ENCODE measurements around the gene COL20A1.

Gene COL20A1

DNA sequence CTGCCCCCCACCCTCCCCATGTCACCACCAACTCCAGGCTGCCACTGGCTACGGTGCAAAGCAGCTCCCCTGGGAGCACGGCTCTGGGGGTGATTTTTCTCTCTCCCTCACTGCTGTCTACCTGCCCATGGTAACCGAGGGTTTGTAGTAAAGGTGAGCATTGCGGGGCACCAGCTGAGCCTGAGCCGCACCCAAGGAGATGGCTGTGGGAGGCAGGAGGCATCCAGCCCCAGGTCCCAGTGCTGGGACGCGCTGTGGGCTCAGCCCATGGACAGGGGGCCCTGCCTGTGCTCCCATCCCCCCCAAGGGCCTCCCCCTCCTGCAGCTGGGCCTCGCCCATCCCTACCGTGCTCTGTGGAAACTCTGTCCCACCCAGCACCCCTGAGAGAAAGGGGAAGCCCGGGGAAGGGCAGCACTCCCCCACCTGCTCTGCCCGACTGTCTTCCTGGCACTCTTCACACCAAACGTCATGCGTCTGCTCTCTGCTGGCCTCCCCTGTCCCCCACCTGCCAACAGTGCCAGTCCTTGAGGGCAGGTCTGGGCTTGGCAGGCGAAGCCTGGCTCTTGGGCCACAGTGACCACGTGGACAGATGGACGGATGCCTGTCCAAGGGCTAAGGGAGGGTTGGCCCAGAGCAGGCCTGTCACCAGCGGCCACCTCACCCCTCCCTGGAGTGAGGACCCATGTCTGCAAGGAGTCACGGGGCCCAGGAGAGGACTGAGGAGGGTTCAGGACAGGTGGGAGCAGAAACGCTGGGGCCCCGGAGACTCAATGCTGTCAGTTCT is 72.0 kb downstream of the COL20A1 start:
- DNase-seq: no peak

DNA sequence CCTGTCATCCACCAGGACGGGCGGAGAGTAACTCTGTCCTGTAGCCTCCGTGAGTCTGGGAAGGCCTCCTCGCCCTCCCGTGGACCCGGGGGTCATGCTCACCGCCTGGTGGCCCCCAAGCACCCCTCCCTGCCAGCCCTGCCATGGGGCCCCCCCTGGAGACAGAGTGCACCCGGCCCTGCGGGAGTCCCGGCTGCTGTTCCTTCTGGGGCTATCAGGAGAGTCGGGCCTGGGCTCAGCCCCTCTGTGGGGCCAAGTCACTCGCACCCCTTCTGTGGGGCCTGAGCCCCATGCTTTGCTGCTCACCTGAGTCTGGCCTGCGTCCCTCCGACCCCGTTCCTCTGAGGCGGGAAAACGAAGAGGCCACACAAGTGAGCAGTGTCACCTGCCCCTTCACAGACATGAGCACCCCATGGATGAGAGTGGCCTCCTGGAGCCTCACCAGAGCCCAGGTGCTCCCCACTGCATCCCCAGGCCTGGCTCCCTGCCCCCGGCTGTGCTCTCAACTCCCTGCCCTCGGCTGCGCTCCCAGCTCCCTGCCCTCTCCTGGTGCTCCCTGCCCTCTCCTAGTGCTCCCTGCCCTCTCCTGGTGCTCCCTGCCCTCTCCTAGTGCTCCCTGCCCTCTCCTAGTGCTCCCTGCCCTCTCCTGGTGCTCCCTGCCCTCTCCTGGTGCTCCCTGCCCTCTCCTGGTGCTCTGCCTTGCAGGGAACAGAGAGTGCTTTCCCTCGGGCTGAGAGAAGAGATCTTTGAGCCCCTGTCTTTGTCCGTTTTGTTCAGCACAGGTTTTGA is 72.8 kb downstream of the COL20A1 start:
- DNase-seq: no peak

- no peak for DNase-seq
These were observed 73.7 kb downstream of the COL20A1 start for GRCh38 chr20:63366390-63367365.

GRCh38 chr20:63367446-63368055 is 74.6 kb downstream of the COL20A1 start:
- no peak for DNase-seq

DNA sequence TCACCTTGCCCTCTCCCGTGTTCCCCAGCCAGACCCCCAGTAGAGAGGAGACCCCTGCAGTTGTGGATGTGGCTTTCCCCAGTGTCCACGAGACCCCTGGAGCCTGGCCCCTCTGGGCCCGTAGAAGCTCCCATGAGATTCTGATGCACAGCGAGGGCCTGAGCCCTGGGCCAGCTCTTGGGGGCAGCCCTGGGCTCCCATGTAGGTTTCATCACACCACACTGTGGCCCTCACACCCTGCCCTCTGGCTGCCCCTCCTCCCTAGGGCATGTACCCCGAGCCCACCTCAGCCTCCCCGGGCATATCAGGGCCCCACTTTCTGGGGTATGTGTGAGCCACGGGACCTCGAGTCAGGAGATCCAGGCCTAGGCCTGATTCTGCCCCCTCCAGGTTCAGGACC is 75.2 kb downstream of the COL20A1 start:
- DNase-seq: no peak

DNA sequence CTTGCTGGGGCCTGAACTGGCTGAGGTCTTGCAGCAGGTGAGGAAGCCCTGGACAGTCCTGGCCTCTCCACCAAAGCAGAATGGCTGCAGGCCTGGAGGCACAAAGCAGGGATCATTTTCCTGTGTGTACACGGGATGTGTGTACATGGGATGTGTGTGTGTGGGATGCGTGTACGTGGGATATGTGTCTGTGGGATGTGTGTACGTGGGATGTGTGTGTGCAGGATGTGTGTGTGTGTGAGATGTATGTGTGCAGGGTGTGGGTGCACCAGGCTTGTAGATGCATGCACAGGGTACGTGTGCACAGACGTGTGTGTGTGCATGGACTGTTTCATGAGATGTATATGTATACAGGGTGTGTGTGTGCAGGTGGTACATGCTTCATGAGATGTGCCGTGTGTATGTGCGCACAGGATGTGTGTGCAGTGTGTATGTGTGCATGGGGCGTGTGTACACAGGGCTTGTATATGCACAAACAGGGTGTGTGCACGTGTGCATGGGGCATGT is 76.1 kb downstream of the COL20A1 start:
- DNase-seq: no peak

DNA sequence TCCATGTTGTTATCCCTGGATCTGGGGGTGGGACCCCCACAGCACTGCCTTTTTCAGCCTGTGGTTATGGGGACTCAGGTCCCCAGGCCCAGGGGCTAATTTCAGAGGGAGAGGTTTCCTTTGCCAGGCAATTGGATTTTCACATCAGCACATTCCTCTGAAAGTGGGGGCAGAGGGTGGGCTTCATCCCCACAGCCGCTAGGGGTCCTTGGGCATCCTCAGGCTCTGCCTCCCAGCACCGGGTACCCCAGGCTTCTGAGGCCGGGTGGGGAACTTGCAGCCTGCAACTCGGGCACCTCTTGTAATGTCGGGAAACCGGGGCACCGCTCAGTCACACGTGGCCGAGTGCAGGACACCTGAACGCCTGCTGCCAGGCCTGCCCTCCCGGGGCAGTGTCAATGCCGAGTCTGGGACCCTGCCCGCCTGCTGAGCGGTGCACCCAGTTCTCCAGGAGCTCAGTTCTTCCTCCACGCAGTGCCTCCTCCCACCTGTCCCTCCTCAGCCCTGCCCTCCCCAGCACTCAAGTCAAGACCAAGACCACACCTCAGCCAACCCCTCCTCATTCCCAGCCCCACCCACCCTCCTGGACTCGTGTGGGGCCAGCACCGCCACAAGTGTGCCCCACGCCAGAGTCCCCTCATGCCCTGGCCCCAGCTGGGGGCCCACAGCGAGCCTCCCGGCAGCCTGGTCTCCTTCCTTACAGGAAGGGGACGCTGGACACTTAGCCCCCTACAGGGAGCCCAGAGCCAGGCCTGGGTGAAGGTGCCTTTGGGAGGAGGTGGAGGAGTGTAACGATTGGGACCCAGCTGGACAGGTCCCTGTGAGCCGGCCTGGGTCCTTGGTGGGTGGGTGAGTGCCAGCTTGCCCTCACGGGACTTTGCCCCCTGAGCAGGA is 77.0 kb downstream of the COL20A1 start:
- no peak for DNase-seq

DNA sequence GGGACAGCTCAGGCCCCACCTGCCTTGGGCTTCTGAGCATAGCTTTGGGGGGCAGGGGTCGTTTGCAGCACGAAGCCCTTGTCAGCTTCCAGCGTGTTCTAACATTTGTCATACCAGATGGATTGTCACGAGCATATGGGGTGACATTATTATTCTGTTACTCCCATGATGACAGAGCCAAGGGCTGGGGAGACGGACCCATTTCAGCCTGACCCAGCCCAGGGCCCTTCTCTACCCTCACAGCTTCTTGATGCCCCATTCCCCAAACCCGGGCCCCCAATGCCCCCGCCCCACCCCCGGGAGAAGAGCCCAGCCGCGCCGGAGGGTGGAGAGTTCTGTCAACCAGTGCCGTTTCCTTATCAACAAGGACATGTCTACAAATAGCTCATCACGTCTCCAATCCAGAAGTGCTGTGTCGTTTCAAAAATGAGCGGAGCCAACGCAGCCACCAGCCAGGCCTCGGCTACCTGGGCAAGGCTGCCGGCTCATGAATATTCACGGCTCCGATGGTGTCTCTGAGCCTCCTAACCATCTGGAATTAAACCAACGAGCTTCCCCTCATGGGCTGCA is 77.7 kb downstream of the COL20A1 start:
- no peak for DNase-seq

DNA sequence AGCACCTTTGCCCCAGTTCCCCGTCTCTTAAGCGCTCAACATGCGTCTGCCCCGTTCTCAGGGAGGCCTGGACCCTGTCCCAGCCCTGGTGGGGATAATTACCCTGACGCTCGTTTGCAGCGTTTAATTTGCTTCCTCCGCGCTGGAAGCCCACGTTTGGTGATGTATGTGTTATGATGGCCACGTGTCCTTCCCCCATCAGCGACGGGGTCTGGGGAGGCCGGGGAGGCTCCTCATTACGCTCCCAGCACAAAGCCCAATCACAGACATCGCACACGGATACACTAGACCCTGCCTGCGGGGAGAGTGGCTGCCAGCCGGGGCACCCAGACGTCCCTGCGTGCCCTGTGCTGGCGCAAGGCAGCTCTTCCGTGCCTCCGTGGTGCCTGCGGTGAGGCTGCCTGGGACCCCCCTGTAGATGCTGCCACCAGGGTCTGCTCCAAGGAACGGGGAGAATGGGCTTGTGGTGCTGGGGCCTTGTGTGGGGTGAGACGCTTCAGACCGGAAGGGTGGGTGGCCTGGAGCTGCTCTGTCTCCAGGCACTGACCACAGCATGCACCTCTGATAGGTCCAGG is 78.4 kb downstream of the COL20A1 start:
- no peak for DNase-seq

- DNase-seq: no peak
These were observed 80.2 kb downstream of the COL20A1 start for GRCh38 chr20:63372971-63373885.

- no peak for DNase-seq
These were observed 81.0 kb downstream of the COL20A1 start for GRCh38 chr20:63373996-63374395.

- DNase-seq: no peak
These were observed 81.5 kb downstream of the COL20A1 start for GRCh38 chr20:63374504-63374903.

DNA sequence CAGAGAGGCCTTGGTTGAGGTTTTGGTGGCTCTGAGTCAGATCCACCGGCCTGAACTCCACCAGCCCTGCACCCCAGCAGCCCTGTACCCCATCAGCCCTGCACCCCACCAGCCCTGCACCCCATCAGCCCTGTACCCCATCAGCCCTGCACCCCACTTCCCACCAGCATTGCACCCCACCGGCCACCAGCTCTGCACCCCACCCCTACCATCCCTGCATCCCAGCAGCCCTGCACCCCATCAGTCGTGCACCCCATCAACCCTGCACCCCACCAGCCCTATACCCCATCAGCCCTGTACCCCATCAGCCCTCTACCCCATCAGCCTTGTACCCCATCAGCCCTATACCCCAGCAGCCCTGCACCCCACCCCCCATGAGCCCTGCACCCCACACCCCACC is 82.5 kb downstream of the COL20A1 start:
- no peak for DNase-seq

- no peak for DNase-seq
These were observed 83.6 kb downstream of the COL20A1 start for GRCh38 chr20:63376283-63377250.

- no peak for DNase-seq
These were observed 84.4 kb downstream of the COL20A1 start for GRCh38 chr20:63377256-63377941.

GRCh38 chr20:63377951-63378381 is 85.0 kb downstream of the COL20A1 start:
- no peak for DNase-seq

- no peak for DNase-seq
These were observed 85.6 kb downstream of the COL20A1 start for GRCh38 chr20:63378626-63379025.
